ENCODE measurements around the gene SERP1.

DNA sequence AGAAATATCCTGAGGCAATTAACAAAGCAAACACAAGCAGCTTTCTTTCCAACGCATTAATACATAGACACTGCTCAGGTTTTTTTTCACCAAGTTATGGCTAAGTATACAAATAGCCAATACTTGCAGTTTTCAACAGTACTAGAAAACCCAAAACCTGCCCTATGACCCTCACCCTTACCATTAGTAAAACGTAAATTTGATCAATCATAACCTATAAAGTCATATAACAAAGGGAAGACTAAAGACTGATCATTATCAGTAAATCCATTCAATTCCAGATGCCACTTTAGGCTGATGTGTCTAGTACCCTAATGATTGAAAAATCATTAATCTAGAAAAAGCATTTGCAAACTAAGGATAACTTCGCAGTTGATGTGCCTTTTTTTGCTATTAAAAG lies 3.2 kb downstream of the SERP1 start:
- TF ChIP-seq, protein P1, sequence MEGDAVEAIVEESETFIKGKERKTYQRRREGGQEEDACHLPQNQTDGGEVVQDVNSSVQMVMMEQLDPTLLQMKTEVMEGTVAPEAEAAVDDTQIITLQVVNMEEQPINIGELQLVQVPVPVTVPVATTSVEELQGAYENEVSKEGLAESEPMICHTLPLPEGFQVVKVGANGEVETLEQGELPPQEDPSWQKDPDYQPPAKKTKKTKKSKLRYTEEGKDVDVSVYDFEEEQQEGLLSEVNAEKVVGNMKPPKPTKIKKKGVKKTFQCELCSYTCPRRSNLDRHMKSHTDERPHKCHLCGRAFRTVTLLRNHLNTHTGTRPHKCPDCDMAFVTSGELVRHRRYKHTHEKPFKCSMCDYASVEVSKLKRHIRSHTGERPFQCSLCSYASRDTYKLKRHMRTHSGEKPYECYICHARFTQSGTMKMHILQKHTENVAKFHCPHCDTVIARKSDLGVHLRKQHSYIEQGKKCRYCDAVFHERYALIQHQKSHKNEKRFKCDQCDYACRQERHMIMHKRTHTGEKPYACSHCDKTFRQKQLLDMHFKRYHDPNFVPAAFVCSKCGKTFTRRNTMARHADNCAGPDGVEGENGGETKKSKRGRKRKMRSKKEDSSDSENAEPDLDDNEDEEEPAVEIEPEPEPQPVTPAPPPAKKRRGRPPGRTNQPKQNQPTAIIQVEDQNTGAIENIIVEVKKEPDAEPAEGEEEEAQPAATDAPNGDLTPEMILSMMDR (conservative IDR thresholded peaks at IDR 0.05) = no peak
- no peak for TF ChIP-seq ZFX (IDR thresholded peaks at IDR 0.05)
